GM12801 (cell line): ENCODE data around the gene CCT2.

ENCODE experiments used
- CTCF ChIP-seq: IDR thresholded peaks from one replicate; pipeline ENCODE4 v1.5.1; 2011; ENCODE audit warnings: control low read depth; ENCODE audit not compliant: insufficient read length; ENCODE audit errors: extremely low read depth

The CCT2 gene

DNA sequence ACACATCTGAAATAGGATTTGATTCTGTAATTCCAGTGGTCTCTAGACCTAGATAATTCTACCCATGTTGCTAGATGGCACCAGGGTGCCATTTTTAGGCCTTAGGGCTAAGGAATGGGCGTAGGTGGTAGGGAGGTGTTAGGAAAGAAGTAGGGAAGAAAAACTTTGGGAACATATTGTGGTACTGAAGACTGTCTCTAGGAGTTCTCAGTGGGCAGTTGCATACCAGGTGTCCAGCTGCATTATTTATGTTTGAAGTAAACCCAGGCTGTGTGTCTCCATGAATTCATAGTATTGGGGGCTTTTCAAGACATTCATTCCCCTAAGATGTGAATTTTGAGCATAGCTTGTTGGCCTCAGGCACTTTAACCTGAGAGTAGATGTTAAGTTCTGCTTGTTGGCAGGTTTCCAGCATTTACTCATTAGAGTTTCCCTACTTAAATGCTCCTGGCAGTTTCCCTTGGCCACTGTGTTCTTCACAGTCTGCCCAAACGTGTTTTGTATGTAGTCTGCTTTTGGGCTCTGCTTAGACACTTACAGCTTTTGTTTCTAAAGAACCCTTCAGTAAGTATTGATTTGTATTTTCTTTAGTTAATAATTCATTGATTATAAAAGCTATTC lies 31.5 kb upstream of the CCT2 start:
- no peak for TF ChIP-seq CTCF

- no peak for TF ChIP-seq CTCF
Observed at GRCh38 chr12:69555461-69555860, 29.8 kb upstream of the CCT2 start.

DNA sequence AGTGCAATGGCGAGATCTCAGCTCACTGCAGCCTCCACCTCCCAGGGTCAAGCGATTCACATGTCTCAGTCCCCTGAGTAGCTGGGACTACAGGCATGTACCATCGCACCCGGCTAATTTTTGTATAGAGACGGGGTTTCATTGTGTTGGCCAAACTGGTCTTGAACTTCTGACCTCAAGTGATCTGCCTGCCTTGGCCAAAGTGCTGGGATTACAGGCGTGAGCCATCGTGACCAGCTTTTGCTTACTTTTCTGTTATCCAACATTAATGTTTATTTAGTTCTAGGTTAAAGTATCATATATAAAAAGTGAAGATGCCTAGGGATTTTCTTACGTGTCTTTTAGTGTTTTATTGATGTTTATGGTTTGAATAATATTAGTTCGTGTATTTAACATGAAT lies 28.9 kb upstream of the CCT2 start:
- TF ChIP-seq CTCF, result no peak

DNA sequence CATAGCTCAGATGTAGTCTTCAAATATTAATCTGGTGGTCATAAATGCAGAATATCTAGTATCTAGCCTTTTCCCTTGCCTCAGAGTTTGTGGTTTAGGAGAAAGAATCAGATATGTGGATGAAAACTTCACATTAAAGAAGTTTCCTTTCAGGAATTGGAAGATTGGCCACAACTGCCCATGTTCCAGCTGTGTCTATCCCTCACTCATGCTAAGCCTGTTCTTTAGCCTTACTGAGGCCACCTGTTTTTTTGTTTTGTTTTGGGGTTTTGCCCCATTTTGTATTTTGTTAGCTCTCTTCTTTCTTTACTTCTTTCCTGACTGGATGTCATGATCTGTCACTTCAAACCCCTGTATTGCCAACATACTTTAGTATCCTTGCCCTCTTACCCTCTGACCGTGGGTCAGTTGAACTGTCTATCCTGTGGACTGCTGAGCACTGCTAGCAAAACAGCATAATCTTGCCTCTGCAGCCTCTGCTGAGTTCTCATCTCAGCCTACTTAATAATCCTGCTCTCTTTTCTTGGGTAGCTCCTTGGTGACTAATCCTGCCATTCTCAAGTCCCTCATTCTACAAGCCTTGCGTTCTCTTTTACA lies 22.0 kb upstream of the CCT2 start:
- TF ChIP-seq CTCF, result no peak

GRCh38 chr12:69566603-69567002 lies 18.7 kb upstream of the CCT2 start:
- TF ChIP-seq CTCF, result no peak

DNA sequence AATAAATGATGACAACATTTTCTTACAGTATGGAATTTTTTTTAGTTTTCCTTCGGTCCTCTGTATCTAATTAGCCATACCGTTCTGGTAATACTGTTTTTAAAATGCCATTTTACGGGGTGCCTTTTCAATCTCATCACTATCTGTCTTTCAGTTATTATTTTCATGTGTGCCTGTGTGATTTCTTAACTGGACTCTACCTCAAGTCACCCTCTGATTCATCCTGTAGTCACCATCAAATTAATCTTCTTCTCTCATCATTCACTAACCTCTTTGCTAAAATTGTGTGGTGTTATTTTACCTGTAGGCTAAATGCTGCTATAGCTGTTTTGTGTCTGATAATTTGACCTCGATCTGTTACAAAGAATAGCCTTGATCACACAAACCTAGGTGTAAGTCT lies 16.0 kb upstream of the CCT2 start:
- TF ChIP-seq CTCF, result no peak

DNA sequence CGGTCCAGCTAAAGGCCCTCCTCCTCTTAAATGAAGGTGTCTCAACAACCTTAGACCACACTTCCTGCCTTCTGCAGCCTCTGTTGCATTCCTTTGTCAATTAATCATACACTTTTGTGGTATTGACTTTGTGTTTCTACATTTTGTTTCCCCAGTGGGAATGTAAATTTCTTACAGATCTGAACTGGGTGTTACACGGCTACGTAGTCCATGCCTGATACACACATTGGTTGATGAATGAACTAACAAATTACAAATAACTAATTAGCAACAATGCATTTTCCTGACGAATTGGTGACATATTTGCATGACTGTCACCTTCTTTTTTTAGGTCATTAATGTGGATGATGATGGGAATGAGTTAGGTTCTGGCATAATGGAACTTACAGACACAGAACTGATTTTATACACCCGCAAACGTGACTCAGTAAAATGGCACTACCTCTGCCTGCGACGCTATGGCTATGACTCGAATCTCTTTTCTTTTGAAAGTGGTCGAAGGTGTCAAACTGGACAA lies 15.2 kb upstream of the CCT2 start:
- no peak for TF ChIP-seq CTCF
